DOHH2 (cell line): Measurements from ENCODE around the gene AFF1.

Experiments used
- CTCF ChIP-seq: fragments of 200-600 bp; sonication (generic); IDR thresholded peaks from one replicate; pipeline ENCODE4 v1.5.1; 2014; ENCODE audit warnings: antibody characterized with exemption, mild to moderate bottlenecking, low read depth, low read length; ENCODE audit not compliant: poor library complexity, severe bottlenecking
- EZH2phosphoT487 ChIP-seq: fragments of 200-600 bp; sonication (generic); IDR thresholded peaks from 2 replicates; pipeline ENCODE4 v1.6.1; 2017; ENCODE audit warnings: borderline replicate concordance, mild to moderate bottlenecking, antibody characterized with exemption, low read length, moderate library complexity, mixed read lengths

GRCh38 chr4:87055311-87055710, 120.5 kb downstream of the AFF1 start:
- TF ChIP-seq CTCF, result no peak
- TF ChIP-seq EZH2phosphoT487, result no peak
